Measurements from ENCODE around the gene USP27X.

DNA sequence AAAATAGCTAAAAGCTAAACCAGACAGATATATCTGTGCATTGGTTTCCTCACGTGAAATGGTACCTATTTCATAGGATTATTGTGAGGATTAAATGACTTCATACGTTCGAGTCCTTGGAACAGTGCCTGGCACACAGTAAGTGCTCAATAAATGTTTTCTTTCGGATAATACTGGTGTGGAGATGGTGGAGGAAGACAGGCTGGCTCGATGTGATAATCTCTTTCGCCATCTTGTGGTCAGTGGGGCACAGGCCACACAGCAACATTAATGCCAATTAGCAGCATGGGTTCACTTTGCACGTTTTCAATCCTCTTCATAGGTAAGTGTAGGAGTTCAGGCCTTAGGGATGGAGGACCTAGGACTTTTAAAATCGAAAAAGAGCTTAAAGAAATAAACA is 40.9 kb upstream of the USP27X start:
- TF ChIP-seq CTCF (IDR thresholded peaks at IDR 0.05) (peak in 2 of 4 experiments; percentile 32 to 42), POLR2A (IDR thresholded peaks at IDR 0.05) (no peak), POLR2AphosphoS5 (IDR thresholded peaks at IDR 0.05) (no peak)
